Astrocyte of the hippocampus (primary cell): ENCODE data around the gene VDR.
A peak's percentile ranks its signal among the peaks of the same experiment; 100 is the strongest.
"Not testable (repeated sequence)": the region's sequence is repeated elsewhere in the genome, so short reads cannot be mapped to it uniquely, and the experiment has no call there.

Experiments
- DNase-seq: peaks from one replicate; pipeline ENCODE4 v3.0.0; 2011; ENCODE audit warnings: low read depth, low spot score

VDR gene

DNA sequence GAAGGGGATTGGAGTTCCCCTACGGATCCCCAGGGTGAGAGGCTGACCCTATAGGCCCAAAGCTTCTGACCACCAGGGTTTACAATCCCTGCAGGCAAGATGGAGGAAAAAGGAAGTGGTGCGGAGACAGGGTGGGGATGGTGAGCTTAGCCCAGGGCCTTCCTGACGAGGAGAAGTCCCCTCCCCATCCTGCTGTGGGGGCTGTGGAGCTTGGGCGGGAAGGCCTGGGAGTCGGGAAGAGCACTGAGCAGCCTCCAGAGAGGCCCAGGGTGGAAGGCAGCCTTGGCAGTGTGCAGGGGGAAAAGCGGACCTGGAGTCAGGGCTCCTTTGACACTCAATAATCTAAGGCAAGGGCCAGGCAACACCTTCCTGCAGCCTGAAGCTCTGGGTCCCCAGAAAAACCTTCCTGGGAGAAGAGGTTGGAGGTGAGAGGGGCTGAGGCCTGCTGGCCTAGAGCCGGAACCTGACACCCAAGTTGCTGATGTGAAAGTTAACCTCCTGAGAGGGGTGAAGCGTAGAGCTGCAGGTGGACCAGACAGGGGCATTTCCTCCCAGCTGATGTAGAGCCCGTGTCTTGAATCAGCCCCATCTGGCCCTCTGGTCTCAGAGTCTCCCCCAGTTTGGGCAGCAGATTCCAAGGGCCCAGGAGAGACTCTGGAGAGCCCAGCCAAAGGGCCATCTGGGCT is 91.1 kb downstream of the VDR start:
- no peak for DNase-seq

DNA sequence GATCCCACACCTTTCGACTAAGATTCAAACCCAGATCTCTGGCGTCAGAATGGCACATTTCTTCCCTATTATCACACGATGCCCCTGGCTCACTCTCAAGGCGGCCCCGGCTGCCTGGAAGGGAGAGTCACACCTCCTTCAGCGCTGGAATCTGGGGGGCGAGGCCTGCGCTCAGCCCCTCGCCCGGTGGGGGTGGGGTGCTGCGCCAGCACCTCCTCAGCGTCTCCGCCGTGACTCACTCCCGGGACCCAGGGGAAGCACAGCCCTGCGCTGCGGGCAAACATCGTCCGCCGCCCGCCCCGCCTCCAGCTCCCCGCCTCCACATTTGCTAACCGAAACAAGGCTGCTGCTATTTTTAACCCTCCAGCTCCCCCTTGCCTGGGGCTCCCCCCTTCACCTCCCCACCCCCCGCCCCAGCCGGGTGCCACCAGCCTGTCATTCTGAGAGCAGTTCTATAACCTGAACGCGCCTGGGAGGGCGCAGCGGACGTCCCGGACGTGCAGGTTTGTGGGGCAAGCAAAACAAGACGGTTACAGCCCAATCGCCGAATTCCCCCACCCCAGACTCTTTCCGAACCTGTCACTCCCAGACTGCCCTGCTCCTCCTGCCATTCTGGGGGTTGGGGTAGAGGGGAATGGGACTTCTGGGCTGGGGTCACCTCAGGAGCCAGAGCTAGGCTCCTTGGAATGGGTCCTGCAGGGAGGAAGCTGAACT is 91.8 kb downstream of the VDR start:
- DNase-seq: peak; percentile 98

DNA sequence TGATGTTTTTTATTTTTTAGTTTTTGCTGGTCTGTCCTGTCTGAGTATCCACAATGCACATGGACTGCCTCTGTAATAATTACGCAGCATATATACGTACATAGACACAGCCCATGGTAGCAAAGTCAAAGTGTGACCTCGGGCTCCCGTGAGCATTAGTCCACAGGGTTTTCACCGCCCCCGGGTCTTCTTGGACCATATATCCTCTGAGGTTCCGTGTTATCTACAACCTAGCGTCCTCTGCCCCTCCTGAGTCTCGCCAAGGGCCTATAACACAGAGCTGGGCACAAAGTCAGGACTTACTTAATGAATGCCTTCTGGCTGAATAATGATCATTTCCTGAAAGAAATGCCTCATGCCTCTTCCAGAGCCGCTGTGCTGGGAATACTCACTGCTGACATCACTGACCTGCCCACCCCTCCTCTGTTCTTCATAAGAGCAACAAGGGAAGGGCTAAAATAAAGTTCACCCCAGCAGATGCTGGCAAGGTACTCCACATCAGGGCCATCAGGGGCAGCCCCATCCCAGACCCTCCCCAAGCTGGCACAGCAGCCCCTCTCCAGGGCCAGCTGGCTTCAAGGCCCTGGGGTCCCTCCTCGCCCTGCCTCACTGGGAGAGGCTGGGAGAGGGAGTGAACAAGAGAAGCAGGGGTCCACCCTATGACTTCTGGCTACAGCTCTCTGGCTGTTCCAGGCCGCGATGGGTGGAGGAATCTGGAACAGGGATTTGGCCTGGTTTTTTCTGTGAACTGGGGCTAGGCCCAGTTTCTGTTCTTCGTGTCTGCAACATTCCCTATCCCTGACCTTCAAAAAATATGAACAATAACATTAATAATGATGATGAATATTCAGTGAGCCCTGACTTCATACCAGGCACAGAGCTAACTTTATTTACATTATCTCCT is 93.0 kb downstream of the VDR start:
- peak; percentile 71 for DNase-seq

DNA sequence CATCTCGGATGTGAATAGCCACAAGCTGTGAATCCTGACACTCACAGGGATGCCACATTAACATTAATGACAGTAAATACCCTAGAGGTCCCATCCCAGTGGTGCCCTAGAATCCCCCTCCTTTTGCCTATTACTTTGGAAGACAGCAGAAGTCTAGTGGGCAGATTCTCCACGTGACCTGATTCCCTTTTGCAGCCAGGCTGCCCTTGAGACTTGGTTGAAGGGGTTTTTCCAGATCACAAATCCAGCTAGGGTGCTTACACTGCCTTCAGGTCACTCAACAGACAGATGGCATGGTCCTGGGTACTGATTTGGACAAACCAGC is 93.8 kb downstream of the VDR start:
- no peak for DNase-seq

DNA sequence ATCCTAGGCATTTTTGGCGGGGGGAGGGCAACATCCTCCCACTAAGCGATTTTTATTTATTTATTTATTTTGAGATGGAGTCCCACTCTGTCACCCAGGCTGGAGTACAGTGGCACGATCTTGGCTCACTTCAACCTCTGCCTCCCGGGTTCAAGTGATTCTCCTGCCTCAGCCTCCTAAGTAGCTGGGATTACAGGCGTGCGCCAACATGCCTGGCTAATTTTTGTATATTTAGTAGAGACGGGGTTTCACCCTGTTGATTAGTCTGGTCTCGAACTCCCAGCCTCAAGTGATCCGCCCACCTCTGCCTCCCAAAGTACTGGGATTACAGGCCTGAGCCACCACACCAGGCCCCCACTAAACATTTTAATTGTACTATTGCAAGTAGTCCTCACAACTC is 95.3 kb downstream of the VDR start:
- not testable (repeated sequence) for DNase-seq

DNA sequence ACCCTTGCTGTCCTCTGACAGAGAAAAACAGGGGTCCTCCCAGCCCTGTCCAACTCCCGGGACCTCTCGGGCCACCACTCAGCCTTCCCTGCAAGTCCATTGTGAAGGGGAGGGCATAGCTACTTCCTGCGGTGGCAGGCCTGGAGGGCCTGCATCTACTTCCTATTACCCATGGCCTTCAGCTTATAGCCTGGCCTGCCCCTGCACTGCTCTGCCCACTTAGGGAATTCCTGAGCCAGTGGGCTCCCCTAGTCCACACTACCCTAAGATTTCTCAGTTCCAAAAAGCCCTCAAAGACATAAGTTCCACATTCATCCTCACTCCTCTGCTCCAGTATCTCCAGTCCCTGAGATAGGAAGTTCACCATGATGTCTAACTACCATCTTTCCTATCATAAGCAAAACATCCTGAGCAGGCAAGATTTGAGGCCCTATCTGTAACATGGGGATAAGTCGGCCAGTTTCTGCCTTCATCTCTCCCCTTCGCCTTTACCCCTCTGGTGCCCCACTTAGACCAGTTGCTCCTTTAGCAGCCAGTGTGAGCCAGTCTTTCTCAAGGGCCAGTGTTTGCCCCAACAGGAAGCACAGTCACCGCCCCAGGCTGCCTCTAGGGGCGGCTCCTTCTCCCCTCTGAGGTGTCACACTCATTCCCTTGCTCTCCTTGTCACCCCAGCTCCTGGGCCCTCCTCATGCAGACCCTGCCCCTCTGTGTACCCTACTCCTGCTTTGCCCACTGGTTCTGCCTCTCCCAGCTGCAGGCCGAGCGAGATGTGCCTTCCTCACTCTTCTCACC is 96.0 kb downstream of the VDR start:
- no peak for DNase-seq

DNA sequence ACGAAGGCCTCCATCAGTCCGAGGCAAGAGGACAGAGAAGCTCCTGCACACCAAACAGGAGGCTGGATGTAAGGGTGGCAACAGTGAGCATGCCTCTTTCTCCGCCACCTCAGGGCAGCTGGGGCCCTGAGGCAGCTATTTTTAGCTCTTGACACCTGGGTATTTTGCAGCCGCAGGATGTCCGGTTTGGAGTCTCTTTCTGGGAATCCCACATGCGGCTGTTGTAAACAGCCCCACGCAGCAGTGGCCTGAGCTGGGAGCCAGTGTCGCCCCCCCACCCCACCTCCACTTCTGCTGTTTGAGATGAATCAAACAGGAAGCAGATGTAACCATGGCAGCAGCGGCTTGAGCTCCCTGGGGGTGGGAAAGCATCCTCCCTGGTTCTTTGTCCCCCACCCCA is 96.7 kb downstream of the VDR start:
- peak; percentile 49 for DNase-seq

DNA sequence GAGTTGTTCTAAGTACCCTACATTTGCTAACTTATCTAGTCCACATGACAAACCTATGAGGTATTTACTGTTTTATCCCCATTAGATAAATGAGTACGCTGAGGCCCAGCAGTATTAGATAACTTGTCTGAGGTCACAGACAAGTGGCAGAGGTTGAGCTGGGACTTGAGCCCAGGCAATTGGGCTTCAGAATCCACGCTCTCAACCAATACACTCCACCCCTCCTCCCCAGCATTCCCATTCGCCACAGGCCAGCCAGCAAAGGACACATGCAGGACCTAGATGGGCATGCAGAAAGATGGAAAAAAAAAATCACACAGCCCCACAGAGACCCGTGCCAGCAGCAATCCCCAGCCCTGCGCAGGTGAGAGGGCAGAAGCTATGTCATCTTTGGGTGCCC is 97.5 kb downstream of the VDR start:
- no peak for DNase-seq

DNA sequence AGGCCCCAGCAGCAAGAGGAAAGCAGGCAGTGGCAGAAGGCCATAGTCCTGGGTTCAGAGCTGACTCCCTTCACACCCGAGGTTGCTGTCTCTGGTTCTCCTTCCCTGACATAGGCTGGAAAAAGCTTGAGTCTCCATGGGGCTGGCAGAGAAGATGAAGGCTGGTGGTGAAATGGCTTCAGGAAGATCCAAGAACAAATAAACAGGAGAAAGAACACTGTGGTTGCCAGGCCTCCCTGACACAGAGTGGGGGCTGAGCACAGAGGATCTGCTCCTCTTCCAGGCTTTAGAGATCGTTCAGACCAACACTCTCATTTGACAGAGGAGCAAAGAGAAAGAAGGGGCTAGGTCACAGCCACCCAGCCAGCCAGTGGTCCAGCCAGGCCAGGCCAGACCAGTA is 99.4 kb downstream of the VDR start:
- DNase-seq: no peak

DNA sequence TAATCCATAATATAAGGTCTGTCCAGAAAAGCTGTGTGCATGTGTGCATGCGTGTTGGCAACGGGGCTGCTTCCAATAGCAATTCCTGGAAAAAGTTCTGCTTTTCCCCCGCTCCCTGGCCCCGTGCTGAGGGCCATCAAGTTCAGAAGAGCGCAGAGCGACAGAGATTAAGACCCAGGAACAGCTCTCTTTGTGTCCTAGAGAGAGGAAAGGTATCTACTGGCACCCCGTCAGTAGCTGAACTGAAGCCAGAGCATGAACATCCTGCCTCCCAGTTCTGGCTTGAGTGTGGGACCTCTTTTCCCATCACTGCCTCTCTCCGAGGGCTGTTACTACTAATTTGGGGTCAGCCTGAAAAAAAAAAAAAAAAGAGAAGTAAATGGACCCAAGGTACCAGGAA is 100.6 kb downstream of the VDR start:
- no peak for DNase-seq

DNA sequence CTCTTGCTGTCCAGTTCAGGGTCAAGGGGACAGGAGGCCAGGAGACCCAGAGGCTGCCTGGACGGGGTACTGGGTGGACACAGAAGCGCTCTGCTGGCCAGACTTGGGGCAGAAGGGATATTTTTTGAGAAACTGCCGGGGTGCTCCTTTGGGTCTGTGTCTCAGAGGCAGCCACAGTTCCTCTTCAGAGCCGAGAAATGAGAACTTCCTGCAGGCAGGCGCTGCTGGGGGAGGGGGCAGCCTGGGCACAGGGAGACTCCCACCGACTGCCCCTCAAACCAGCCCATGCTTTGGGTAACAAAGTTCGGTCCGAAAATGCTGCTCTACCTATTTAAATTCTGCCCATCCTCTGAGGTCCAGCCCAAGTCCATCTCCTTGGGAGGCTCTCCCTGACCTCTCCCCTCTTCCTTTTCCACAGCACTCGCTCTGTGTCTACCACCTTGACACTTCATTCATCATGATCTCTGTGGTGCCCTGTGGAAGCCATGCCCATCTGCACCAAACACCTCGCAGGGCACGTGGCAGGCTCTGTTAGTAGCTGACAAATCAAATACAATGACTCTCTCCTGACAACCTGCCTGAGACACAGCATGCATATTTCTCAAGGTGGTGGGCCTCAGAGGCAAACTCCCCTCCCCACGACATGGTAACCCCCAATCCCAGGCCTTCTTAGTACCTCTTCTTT is 101.5 kb downstream of the VDR start:
- DNase-seq: no peak

DNA sequence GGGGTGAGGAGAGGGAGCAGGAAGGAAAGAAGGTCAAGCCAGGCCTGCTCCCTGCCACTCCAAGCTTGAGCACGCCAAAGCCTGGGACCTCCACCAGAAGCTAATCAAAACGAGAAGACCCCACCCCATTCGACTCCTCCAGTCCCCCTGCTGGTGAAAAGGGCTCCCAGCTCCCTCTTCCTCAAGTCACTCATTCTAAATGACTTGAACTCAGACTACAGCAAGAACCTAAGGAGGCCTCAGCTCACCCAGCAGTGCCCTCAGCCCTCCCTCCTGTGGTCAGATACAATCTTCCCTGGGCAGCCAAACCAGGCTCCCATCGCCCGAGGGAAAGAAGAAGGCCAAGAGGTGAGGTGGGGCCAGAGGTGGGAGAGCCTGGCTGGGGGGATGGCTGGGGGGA is 102.5 kb downstream of the VDR start:
- no peak for DNase-seq

DNA sequence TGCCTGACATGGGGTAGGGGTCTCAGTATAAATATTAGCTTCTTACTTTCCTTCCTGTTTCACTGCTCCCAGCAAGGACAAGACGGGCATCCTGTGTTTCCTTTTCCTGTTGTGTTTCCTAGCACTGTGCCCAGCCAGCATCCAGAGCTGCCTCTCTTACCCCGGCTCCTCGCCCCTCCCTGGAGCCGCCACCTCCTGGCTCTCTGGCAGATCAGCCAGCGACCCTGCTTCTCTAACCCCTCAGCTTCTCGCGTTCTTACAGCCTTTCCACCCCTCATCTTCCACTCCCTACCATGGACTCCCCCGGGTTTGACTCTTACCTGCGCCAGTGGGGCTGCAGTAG is 102.9 kb downstream of the VDR start:
- DNase-seq: no peak

DNA sequence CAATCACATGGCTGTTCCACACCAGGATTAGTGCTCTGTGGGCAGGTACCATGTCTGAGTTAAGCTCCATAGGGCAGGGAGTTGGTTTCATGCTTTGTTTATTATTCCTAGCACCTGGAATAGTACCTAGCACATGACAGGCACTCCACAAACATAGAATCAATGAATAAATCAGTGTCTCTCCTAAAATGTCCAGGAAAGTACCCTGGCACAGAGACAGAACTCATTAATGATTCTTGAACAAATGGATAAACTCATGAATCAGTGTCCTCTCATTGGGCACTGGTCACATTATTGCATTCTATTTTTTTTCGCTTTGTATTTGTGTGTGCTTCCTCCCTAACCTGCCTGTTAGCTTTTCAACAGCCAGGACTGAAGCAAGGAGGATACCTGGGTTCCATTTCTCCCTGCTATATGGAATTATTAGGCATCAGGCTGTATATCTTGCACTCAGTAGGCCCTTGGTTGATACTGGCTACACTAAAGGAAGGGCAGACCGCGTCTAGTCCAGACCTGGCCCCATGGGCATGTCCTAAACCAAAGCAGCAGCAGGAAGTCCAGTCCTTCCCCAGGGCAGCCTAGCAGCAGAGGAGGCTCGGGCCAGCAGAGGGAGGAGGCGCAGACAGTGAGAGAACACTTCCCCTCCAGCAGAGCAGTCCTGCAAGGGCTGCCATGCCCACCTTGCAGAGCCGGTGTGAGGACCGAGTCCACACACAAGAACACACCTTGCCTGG is 103.5 kb downstream of the VDR start:
- no peak for DNase-seq

DNA sequence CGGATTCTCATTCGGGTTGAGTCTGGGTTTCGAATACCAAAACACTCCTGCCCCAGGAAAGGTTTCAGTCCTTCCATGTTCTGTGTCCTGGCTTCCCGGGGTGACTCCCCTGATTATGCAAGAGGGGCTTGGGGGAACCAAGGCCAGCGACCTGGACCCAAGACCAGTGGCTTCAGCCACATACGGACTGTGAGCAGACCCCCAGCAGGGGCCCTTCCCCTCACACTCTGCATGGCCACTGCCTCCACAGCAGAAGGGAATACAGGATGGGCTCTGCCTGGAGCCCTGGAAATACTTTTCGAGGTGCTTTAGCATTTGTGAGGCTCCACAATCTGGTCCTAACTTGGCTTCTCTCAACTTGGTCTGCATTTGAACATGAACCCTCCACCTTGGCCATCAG is 104.2 kb downstream of the VDR start:
- DNase-seq: no peak

DNA sequence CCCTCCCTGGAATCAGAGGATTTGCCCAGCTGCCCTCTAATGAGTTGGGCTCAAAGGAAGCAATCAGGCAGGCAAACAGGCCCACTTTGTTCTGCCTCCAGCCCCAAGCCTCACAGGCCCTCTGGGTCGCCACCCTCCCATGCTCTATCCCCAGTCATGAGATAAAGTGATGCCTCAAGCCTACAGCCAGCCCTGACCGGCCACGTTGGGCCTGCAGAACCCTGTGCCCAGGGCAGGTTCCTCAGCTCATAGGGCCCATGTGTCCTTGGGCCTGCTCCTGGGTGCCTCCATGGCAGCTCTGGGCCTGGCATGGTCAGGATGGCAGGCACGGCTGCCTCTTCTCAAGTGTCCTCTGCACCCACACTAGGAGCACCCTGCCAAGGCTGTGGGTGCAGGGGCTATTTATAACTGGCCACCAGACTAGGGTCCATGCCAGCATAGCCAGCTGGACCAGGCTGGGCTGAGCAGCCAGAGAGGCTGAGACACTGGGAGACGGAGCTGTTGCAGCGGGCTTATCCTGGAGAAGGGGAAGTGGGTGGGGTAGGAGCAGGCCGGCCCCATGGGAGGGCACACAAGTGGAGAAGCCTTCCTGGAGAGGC is 105.3 kb downstream of the VDR start:
- DNase-seq: no peak

DNA sequence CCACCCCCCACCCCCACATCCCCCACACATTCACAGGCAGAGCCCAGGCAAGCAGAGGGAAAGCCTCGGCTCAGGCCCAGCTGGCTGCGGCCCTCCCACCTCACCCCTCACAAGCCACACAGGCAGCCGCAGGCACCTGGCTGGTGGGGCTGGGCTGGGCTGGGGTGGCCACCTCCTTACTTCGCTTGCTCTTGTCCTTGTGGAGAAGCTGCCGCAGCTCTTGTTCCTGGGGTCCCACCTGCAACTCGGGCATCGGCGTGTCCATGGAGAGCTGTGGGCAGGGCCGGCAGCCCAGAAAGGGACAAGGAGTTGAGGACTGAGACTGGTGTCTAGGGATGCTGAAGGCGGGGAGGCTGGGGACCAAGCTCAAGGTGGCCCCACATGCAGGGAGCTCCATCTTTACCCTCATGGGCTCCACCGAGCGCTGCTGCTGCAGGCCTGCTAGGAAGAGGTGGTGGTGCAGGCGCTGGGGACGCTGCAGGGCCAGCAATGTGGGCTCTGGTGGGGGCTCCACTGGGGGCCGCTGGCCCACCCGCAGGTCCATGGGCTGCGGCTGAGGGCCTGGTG is 106.3 kb downstream of the VDR start:
- DNase-seq: no peak

DNA sequence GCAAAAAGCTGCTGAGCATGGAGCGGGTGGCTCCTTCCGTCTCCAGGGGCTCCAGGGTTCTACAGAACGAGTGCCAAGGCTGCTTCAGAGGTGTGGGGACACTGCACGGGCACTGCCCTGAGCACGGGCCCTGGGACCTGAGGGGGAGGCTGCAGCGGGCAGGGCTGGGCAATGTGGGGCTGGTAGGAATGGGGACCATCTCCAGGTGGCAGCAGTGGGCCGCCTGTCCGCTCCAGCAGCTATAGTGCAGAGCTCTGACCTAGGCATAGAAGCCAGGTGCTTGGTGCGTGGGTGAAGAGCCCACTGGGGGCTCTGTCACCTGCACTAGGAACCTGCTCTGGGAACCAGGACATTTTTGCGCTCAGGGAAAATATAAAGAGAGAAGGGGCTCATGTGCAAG is 107.4 kb downstream of the VDR start:
- no peak for DNase-seq

DNA sequence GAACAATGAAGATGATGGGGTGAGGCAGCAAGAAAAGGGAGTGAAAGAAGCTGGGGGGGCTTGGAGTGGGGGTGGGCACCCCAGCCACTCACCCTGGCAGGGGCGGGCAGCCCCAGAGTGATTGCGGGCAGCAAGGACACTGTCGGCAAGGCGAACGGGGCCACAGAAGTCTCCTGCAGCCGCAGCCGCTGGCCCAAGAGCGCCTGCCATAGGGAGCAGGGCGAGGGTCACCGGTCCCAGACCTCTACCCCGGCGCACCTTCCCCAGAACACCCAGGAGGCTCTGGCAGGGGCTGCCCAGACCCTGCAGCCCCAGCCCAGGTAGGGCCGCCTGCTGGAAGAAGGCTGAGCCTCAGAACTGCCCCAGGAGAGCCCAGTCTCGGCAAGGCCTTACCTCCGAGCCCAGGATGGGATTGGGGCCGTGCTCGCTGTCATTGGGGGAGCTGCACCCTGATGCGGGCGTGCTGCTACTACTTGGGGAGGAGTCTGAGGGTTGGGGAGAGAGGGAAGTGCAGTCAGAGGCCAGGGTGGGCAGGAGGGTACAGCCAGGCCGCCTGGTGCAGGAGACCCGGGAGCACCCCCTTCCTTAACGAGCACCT is 108.9 kb downstream of the VDR start:
- no peak for DNase-seq
